Measurements from ENCODE around the gene SHISA9. TPM values are rescaled to one million over a fixed set of nuclear protein-coding genes. Genes with fewer than 3 reads are reported as not detected.

The SHISA9 gene
- total and polyA plus RNA-seq, 2 of the 4 experiments (the other 2 are of a cell fraction) = under 0.01 TPM; not detected in 1

- Histone ChIP-seq H2AK9ac (replicated peaks; ENCODE audit: low read depth, low read length, poor library complexity) (no peak overlapping the region), H3K4me1 (ENCODE audit: control insufficient read depth, insufficient read depth, low read length) (no peaks in the 10 kb centered on the region), H4K20me1 (ENCODE audit: insufficient read depth, low read length) (no peaks in the 10 kb centered on the region), H3K9me1 (ENCODE audit: insufficient read depth, low read length) (no peaks in the 10 kb centered on the region), H3K14ac (replicated peaks; ENCODE audit: low read depth, low read length) (no peak overlapping the region), H2BK5ac (ENCODE audit: low read depth, low read length, poor library complexity, severe bottlenecking) (no peak overlapping the region), H4K8ac (ENCODE audit: low read depth in 2 of 2, low read length in 2 of 2) (no peak overlapping the region), H3K4me3 (ENCODE audit: insufficient read depth, low read depth, low read length) (no peak overlapping the region), H2BK120ac (ENCODE audit: low read depth, low read length) (no peak overlapping the region), H2AFZ (replicated peaks; ENCODE audit: low read length, poor library complexity) (no peak overlapping the region), H2AK5ac (ENCODE audit: low read depth, low read length) (no peak overlapping the region), H3K23ac (ENCODE audit: low read depth, low read length) (no peak overlapping the region), H2BK20ac (ENCODE audit: low read depth, low read length) (no peak overlapping the region), H3K27ac (ENCODE audit: insufficient read depth, low read length) (no peak overlapping the region), H3K36me3 (ENCODE audit: control insufficient read depth, insufficient read depth, low read length) (no peaks in the 10 kb centered on the region), H2BK15ac (ENCODE audit: low read depth, low read length) (no peak overlapping the region), H3K4me2 (ENCODE audit: low read depth, low read length) (no peak overlapping the region), H3K56ac (ENCODE audit: extremely low read depth, insufficient read depth, low read length) (no peak overlapping the region), H3K27me3 (ENCODE audit: control insufficient read depth, insufficient read depth, low read length) (no peaks in the 10 kb centered on the region), H3K9me3 (ENCODE audit: control insufficient read depth, insufficient read depth, low read length) (peaks cover 21% of the 10 kb centered on the region), H4K91ac (ENCODE audit: insufficient read depth, low read depth, low read length) (no peak overlapping the region), H3K18ac (ENCODE audit: low read depth, low read length) (no peak overlapping the region), H3K79me1 (ENCODE audit: low read depth in 1 of 2, low read length in 2 of 2) (no peaks in the 10 kb centered on the region), H3K4ac (ENCODE audit: low read depth, low read length) (no peak overlapping the region), H4K5ac (ENCODE audit: low read depth, low read length) (no peak overlapping the region), H3K9ac (ENCODE audit: low read depth, low read length) (no peak overlapping the region)
- dilution Hi-C loops (cut with HindIII; ENCODE audit: low sequenced_read_pairs, unreplicated experiment) = no loop called here
- in situ Hi-C loops (cut with MboI; ENCODE audit: low sequenced_read_pairs) = no loop called here
- no peak for TF ChIP-seq CEBPB (IDR thresholded peaks at IDR 0.05; ENCODE audit: low read depth, low read length)
- no peak for TF ChIP-seq RAD21 (IDR thresholded peaks at IDR 0.05; ENCODE audit: low read length)
- no peak for TF ChIP-seq NFE2L2 (IDR thresholded peaks at IDR 0.05; ENCODE audit: low read depth, low read length)
- TF ChIP-seq MAZ (IDR thresholded peaks at IDR 0.05; ENCODE audit: borderline replicate concordance, low read depth, low read length) = no peak
- TF ChIP-seq POLR2A (IDR thresholded peaks at IDR 0.05; ENCODE audit: low read depth, low read length) = no peak
- TF ChIP-seq MXI1 (IDR thresholded peaks at IDR 0.05; ENCODE audit: borderline replicate concordance, low read depth, low read length) = no peak
- TF ChIP-seq CTCF (conservative IDR thresholded peaks at IDR 0.05; ENCODE audit: low read depth, low read length) = no peak
- no peak for TF ChIP-seq USF2 (IDR thresholded peaks at IDR 0.05; ENCODE audit: low read depth, low read length)
- TF ChIP-seq FOS (IDR thresholded peaks at IDR 0.05; ENCODE audit: low read depth, low read length) = no peak
- BruUV-seq (replicated peaks) = no TSS peak
- no CpG with 5 or more reads among the region's 2 CpGs for WGBS, 2 experiments (ENCODE audit: extremely low coverage in 2 of 2, insufficient read length in 1 of 2)
- ChIA-PET CTCF (no interaction called here), POLR2A (ENCODE audit: unreplicated experiment) (no interaction called here)
- DNase-seq (no peak), ATAC-seq (ENCODE audit: low read depth) (no peak)
- intact Hi-C loops (cut with micrococcal nuclease) = no loop called here
Measured at GRCh38 chr16:12964461-12964860, 63.1 kb downstream of the SHISA9 start.
